GM19238 (cell line): ENCODE measurements around the gene CENPC.

Source experiments
- DNase-seq: peaks from one replicate; pipeline ENCODE4 v3.0.0; 2011; ENCODE audit warnings: low spot score; ENCODE audit not compliant: insufficient read length

Gene CENPC, protein sequence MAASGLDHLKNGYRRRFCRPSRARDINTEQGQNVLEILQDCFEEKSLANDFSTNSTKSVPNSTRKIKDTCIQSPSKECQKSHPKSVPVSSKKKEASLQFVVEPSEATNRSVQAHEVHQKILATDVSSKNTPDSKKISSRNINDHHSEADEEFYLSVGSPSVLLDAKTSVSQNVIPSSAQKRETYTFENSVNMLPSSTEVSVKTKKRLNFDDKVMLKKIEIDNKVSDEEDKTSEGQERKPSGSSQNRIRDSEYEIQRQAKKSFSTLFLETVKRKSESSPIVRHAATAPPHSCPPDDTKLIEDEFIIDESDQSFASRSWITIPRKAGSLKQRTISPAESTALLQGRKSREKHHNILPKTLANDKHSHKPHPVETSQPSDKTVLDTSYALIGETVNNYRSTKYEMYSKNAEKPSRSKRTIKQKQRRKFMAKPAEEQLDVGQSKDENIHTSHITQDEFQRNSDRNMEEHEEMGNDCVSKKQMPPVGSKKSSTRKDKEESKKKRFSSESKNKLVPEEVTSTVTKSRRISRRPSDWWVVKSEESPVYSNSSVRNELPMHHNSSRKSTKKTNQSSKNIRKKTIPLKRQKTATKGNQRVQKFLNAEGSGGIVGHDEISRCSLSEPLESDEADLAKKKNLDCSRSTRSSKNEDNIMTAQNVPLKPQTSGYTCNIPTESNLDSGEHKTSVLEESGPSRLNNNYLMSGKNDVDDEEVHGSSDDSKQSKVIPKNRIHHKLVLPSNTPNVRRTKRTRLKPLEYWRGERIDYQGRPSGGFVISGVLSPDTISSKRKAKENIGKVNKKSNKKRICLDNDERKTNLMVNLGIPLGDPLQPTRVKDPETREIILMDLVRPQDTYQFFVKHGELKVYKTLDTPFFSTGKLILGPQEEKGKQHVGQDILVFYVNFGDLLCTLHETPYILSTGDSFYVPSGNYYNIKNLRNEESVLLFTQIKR

DNA sequence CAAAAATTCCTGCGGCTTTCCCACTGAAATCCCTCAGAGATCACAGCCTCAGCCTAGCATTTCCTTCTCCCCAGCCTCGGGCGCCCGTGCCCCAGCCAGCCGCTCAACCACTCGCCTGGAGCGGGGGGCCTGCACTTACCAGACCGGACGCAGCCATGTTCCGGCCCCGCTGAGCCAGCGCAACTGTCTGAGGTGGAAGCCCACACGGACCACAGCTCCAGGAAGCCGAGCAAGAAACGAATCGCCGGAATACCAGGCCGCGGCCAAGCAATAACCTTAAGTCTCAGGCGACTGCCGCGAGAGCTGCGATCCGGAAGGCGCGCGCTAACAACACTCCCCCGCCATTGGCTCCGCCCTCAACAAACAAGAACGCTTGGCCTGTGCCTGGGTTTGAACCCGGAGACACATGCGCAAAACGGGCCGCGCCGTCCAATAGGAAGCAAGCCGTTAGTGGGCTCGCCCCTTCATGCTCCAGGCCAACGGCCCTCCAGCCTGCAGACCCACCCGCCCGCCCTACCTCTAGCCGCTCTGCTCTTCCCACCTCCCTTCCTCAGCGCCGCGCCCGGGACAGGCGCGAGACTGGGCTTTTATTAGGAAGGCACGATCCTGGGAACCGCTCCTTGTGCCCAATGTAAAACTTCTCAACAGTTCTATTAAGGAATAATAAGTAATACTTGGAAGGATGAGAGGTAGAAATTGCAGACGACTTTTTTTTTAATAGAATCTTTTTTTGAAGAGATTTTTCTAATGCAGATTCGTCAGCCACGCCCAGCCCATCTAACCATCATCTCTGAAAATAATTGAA lies at the start of gene CENPC:
Gene CENPC, minus strand, starts transcription at position 305 of the 805 bp plus-strand sequence. Its CDS starts 148 bp downstream, at position 157.
- DNase-seq = peak; percentile 74

DNA sequence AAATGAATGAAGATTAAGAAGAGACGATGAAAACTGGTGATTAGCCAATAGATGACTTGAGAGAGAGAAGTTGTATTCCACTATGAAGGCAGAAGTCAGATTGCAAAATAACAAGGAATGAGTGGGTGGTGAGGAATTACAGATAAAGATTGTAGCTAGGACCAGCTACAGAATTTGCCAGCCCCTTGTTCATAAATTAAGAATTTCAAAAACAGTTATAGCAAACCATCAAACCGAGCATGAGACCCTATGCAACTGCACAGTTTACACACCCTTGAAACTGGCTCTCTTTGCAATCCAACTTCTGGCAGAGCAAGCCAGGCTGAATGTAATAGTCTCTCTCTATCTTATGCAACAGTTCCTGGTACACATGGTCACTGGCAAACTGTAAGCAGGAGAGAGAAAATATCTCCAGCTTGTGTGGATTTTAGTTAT lies 48.5 kb upstream of the CENPC start:
- DNase-seq = no peak

DNA sequence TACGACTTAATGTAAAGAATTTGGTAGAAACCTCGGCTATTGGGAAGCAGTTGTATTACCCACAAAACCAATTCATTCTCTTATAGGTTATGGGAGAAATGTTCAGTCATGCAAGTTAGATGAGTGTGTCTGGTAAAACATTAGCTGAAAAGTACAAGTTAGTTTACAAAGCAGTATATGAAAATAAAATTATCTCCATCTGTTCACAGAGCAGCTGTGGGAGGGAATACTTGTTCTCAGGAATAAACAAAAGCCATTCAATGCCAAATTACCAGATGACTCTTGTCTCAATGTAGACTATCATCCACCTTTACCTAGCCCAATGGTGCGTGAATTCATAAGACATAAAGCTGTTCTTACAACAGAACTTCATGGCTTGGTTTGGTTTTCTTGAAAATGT lies 41.9 kb upstream of the CENPC start:
- DNase-seq = no peak

DNA sequence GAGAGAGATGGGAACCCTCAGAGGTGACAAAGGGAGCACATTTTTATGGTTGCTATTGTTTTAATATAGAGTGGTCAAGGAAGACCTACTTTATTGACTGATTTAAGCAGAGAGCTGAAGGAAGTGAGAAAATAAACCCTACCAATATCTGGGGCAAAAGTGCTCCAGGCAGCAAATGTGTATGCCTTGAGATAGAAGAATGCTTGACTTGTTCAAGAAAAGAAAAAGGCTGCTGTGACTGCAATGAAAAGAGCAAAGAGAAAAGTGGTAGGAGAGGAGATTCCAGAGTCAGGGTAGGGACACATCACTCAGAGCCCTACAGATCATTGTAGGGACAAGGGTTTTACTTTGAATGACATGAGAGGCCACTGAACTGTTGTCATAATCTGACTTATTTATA lies 39.2 kb upstream of the CENPC start:
- no peak for DNase-seq

DNA sequence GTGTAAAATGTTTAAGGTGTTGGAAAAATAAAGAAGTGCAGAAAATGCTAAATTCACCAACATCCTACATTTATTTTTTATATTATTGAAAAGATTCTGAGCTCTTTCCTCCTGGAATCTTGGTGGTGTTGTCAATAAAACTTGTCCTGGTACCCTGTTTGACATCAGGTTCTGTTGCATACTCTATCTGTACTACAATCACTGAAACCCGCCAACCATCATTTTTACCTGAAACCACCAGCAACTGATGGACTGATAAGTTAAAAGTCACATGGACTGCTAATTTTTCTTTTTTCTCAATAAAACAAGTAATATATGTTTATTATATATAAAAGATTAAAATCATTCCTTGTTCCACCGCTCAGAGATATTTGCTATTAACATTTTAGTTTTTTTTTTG lies 36.6 kb upstream of the CENPC start:
- no peak for DNase-seq

DNA sequence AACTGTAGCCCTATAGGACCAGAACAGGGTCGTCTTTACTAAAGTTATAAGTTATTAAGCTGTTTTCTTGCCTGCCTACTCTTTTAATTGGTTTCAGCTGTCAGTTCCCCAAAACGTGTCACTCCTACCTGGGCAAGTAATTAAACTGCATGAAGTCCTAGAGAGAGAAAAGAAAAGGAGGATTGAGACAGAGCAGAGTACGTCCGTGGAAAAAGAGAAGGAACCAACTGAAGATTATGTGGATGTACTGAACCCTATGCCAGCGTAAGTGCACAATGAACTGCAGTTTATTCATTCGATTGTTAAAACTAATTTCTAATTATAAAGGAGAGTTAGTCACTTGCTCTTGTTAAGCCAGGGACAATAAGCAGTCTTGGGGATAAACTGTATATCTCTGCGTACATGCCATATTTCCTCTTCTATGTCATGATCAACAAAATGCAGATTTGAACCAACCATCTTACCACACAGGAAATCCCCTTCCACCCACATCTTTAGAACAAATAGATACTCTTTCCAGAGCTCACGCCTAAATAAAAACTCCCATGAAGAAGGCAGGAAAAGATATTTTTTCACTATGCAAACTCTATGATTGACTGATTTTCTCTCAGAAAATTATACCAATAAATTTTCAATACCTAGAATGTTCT lies 36.0 kb upstream of the CENPC start:
- DNase-seq = no peak

DNA sequence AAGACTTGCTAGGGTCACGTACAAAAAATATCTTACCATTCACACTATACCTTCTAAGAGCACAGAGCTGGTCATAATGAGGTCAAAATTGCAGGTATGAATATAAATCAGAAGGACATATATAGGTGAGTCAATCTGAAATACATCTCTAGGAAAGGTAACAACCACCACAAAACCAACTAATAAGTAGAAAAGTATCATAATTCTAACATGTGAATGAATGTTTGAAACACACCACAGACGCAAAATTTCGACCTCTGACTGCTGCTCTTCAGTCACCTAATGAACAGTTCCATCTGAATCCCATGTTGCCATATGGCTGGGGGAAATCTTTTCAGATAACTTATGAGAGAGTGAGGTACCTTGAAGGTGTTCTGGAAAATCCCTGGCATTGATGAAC lies 35.3 kb upstream of the CENPC start:
- DNase-seq = no peak

DNA sequence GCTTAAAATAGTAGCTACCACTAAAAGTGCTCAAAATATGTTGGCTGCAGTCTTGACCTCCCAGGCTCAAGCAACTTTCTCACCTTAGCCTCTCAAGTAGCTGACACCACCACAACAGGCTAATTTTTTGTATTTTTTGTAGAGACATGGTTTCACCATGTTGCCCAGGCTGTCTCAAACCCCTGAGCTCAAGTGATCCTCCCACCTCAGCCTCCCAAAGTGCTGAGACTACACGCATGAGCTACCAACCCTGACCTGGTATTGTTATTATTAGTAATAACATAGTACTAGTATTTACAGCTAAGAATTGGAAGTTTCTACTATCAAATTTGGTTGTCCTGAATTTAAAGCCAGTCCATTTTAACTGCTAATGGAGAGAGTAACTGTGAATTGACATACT lies 31.2 kb upstream of the CENPC start:
- no peak for DNase-seq

DNA sequence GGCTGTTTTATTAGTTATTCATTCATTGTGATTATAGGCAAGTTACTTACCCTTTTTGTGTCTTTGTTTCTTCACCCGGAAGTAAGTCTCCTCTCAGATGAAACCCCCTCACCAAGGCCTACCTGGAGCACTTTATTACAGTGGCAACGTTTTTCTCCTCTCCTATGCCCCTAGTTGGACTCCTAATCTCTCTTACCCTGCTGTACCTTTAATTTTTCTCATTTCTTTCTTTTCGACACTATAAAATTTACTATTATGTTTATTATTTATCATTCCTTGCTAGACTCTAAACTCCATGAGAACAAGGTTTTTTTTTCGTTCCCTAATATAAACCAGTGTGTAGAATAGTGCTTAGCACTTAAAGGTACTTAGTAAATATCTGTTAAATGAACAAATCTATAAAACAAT lies 30.8 kb upstream of the CENPC start:
- no peak for DNase-seq

DNA sequence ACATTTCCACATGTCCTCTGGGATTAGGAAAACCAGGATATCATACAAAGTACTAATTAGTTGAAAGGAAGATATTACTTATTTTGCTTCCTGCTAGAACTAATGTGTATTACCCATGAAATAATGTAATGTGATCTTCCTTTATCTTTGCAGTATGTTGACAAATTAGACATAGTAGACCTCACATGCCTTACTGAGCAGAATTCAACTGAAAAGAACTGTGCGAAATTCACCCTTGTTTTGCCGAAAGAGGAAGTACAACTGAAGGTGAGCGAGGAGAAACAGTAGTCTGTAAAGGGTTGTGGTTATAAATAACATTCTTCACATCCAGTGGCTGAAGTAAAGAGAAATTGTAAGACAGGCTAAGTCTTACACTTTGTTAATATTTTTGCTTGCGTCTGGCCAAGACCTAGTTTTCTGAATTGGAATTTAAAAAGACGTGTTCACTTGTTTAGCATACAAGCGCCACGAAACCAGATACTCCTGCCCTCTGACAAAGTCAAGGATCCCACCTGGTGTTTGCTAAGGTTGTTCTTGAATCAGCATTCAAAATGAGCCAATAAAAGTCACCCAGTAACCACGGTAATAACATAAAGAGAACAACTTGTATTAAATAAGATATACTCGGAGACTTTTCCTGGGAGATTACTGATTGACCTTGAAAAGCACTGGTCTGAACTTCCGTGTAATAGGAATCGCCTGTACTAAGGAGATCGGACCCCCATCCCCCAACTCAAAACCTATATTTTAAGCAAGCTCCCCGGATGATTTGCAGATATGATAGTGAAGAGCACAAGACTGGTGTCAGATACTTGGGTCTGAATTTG lies 30.1 kb upstream of the CENPC start:
- no peak for DNase-seq

DNA sequence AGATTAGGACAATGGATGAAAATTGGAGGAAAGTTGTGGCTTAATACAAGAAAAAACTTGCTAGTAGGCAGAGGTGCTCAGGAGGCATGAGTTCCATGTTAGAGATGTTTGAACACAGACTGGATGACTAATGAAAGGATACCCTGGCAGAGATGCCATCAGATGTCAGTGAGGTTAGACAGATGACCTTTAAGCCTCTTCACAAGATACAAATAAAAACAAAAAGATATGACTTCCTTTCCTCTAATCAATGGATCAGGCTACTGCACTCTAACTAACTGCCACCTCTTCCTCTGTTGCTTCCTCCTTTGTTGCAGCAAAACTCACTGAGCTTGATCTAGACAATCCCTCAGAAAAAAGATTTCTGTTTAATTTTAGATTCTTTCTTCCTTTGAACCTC lies 27.9 kb upstream of the CENPC start:
- DNase-seq = no peak

DNA sequence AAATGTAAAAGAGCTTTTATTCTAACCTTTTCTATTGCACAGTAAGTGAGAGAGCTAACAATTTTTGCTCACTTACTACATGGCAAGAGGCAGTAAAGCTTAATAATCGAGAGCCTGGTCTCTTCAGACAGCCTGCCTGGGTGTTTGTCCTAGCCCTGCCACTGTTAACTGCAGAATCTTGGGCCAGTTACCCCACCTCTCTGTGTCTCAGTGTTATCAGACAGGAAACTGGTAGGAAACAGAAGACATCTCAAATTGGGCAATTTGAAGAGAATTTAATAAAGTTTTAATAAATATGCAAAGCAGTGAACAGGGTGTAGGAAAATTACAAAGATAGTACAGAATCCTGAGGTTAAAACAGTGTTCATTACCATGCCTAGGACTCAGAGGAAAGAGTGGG lies 26.7 kb upstream of the CENPC start:
- DNase-seq = no peak

DNA sequence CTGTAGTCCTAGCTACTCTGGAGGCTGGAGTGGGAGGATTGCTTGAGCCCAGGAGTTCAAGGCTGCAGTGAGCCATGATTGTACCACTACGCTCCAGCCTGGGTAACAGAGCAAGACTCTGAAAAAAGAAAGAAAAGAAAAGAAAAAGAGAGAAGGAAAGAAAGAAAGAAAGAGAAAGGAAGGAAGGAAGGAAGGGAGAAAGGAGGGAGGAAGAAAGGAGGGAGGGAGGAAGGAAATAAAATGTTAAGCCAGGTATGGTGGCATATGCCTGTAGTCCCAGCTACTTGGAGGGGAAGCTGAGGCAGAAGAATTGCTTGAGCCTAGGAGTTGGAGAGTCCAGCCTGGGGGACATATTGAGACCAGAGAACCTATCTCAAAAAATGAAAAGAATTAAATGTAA lies 25.2 kb upstream of the CENPC start:
- DNase-seq = no peak

DNA sequence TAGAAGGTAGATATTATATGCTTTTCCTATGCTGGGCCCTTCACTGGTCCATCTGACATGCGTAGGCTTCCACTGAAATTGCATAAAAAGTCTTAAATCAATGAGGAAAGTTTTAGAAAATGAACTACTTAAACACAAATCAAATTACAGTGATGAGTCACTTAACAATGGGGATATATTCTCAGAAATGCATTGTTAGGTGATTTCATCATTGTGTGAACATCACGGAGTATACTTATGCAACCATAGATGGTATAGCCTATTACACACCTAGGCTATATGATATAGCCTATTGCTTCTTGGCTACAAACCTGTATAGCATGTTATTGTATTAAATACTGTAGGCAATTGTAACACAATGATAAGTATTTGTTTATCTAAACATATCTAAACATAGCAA lies 23.5 kb upstream of the CENPC start:
- no peak for DNase-seq

DNA sequence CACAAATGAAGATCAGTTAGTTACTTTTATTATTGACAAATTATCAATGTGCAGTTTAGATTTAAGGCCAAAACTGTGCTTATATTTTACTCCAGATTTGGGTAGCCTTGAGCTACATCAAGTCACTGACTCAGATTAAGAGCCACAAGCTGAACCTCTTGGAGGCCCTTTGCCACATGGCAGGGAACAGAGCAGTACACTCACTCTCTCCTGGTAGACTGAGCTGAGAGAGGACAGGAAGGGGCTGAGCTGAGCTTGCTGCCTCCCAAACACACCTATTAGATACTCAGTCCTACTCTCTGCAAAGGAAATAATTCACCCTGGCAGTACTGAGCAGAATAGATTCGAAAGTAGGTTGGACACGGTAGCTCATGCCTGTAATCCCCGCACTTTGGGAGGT lies 21.0 kb upstream of the CENPC start:
- DNase-seq = no peak

DNA sequence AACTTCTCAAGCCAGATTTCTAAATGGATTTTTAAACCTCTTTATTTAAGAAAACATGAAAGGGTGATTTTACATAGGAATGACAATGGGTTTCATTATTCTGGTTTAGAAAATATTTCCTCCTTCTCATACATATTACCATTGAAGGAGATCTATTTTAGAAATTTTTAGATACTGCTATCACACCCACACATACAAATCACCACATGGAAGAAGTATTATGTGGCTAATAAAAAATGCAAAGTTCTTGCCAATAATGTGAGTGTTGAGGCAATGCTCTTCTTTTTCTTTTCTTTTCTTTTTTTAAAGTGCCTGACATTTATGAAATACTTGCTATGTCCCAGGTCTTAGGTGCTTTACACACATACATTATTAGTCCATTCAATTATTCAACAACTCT lies 20.0 kb upstream of the CENPC start:
- no peak for DNase-seq

DNA sequence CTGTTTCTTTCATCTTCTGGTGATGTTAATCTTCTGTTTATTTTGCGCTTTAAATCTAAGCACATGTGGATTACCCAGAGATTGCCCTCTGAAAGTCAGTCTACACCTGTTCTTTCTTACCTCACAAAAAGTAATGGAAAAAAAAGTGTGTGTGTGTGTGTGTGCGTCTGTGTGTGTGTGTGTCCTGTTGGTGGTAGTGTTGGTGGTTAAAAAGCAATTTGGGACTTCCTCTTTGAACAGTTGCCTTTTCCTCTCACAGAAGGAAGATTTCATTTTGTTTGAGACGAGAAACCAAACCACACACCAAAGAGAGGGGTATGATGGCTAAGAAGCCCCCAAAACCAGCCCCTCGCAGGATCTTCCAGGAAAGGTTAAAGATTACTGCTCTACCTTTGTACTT lies 13.2 kb upstream of the CENPC start, which contains the start of gene STAP1:
Gene STAP1, plus strand, starts transcription at position 235 of the 400 bp plus-strand sequence. Its CDS starts 83 bp downstream, at position 318.
- DNase-seq = no peak

DNA sequence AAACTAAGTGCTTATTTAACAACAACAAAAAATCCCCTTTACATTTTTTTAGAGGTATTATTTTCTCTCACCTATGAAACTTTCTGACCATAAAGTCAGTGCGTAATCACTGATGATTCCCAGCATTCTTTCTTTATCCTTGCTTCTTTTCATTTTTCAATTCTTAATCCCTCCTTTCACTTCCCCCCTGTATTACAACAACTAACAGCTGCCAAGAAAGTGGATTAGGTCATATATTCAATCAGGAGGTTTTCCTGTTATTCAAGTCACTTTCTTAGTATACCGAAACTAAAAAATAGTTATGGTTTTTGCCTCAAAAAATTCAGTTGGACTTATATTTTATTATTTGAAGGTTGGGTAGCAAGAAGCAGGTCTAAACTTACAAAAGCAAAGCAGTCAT lies 11.1 kb upstream of the CENPC start:
- DNase-seq = no peak

DNA sequence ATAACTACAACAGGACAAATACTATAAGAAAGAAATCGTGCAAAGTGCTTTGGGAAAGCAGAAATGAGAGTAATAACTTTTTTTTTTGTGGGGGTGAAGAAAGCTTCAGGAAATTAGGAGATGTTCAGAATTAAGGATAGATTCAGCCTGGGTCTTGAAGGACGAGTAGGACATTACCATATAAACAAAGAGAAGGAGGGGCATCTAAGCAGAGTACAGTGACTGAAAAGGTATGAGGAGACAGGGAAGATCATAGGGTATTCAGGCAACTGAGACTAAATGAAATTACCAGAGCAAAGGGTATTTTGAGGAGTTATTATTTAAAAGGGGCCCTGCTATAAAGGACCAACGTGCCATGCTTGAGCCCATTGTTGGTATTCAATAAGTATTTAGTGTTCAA lies 10.1 kb upstream of the CENPC start:
- DNase-seq = no peak

DNA sequence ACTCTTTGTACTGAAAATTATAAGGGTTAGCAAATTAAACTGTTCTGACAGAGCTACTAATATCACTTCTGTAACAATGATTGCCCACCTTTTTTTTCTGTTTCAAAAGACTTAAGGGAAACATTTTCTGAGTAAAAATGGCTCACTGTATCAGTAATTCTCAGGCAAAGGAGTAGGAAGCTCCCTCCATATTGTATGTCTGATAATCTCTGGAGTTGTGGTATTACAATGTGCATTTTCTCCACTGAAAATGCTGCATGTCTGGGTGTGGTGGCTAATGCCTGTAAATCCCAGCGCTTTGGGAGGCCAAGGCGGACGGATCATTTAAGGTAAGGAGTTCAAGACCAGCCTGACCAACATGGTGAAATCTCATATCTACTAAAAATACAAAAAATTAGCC lies 8.8 kb upstream of the CENPC start:
- no peak for DNase-seq
